ENCODE results near the gene FRRS1.
"Not testable (repeated sequence)": the region's sequence is repeated elsewhere in the genome, so short reads cannot be mapped to it uniquely, and the experiment has no call there.

The FRRS1 gene

DNA sequence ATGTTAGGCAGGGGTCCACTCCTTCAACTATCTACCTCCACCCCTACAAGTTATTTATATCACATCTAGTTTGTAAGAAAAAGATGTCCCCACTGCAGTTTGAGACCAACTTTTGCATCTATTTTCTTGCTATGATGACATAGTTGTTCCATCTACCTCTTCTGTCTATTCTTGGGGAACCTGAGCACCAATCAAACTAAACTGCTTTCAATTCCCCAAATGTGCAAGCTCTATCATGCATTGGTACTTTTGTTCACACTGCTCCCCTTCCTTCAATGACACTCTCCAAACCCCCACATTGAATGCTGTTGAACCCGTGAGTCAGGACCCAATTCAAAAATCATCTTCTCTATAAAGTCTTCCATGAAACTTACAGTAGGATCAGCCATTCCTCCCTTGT, 16.0 kb upstream of the FRRS1 start:
- Mint-ChIP-seq H3K27ac (no peak overlapping the region), H3K9me3 (no peaks in the 10 kb centered on the region), H3K4me1 (ENCODE audit: low read depth) (peaks cover 26% of the 10 kb centered on the region), H3K27me3 (peaks cover 44% of the 10 kb centered on the region), H3K36me3 (ENCODE audit: low read depth) (no peaks in the 10 kb centered on the region), H3K4me3 (no peak overlapping the region)

DNA sequence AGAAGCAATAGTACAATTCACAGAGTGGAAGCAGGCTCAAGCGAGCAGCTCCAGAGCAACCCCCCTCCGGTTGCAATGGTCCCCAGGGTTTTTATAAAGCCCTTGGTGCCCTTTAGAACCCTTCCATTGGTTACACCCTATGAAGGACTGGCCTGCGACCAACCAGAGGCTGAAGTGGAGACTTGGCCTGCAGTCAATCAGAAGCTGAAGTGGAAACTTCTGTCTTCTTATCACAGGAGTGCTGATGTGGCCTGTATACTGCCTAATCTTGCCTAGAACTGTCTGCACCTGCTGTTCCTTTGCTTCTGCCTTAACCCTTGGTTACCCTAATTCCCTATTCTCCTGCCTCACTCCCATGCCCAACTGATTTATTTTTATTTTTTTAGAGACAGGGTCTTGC, 15.4 kb upstream of the FRRS1 start:
- peaks cover 42% of the 10 kb centered on the region for H3K27me3 Mint-ChIP-seq
- no peak overlapping the region for H3K27ac Mint-ChIP-seq
- H3K4me3 Mint-ChIP-seq = no peak overlapping the region
- H3K36me3 Mint-ChIP-seq (ENCODE audit: low read depth) = no peaks in the 10 kb centered on the region
- H3K9me3 Mint-ChIP-seq = no peaks in the 10 kb centered on the region
- H3K4me1 Mint-ChIP-seq (ENCODE audit: low read depth) = peaks cover 22% of the 10 kb centered on the region

GRCh38 chr1:99777752-99778151, 11.3 kb upstream of the FRRS1 start:
- no peaks in the 10 kb centered on the region for H3K36me3 Mint-ChIP-seq (ENCODE audit: low read depth)
- no peak overlapping the region for H3K4me3 Mint-ChIP-seq
- no peaks in the 10 kb centered on the region for H3K4me1 Mint-ChIP-seq (ENCODE audit: low read depth)
- H3K27me3 Mint-ChIP-seq = peaks cover 41% of the 10 kb centered on the region
- no peak overlapping the region for H3K27ac Mint-ChIP-seq
- H3K9me3 Mint-ChIP-seq = no peaks in the 10 kb centered on the region

GRCh38 chr1:99776120-99776519, 9.7 kb upstream of the FRRS1 start:
- no peak overlapping the region for H3K4me3 Mint-ChIP-seq
- no peaks in the 10 kb centered on the region for H3K9me3 Mint-ChIP-seq
- no peaks in the 10 kb centered on the region for H3K4me1 Mint-ChIP-seq (ENCODE audit: low read depth)
- peaks cover 27% of the 10 kb centered on the region for H3K27me3 Mint-ChIP-seq
- no peaks in the 10 kb centered on the region for H3K36me3 Mint-ChIP-seq (ENCODE audit: low read depth)
- H3K27ac Mint-ChIP-seq = no peak overlapping the region

DNA sequence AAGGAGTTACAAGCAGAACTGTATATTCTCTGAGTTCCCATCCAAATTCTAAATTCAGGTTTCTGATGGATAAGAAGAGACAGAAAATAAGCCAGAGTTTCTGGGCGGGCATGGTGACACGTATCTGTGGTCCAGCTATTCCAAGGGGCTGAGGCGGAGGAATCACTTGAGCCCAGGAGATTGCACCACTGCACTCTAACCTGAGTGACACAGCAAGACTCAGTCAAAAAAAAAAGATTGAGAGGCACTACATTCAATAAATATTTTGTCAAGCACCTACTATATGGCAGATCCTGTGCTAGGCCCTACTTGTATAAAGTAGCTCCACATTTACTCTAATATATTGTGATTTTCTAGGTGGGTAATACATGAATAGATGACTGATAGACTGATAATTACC, 6.4 kb upstream of the FRRS1 start:
- H3K4me1 Mint-ChIP-seq (ENCODE audit: low read depth) = no peaks in the 10 kb centered on the region
- H3K27me3 Mint-ChIP-seq = peaks cover 7% of the 10 kb centered on the region
- H3K9me3 Mint-ChIP-seq = no peaks in the 10 kb centered on the region
- no peaks in the 10 kb centered on the region for H3K36me3 Mint-ChIP-seq (ENCODE audit: low read depth)
- H3K4me3 Mint-ChIP-seq = no peak overlapping the region
- no peak overlapping the region for H3K27ac Mint-ChIP-seq

DNA sequence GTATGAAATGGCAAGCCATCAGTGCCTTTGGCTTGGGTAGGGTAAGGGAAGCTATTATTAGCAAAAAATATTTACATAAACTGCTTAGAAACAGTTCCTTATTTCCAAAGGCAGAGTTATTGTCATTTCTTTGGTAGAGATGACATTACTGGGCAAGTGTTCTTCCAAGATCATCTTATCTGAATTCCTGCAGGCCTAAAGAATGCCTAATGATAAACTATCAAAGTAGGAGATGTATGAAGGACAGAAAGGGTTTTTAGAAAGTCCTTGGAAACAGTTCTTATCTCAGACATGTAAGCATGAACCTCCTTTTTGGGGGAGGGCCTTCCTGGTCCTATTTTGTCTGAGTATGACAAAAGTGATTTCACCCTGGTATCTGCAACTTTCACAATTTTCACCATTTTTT, 5.1 kb upstream of the FRRS1 start:
- Mint-ChIP-seq H3K36me3 (ENCODE audit: low read depth) (no peaks in the 10 kb centered on the region), H3K4me1 (ENCODE audit: low read depth) (peaks cover 3% of the 10 kb centered on the region), H3K9me3 (no peaks in the 10 kb centered on the region), H3K27me3 (peaks cover 4% of the 10 kb centered on the region), H3K4me3 (no peak overlapping the region), H3K27ac (no peak overlapping the region)

- Mint-ChIP-seq H3K36me3 (ENCODE audit: low read depth) (no peaks in the 10 kb centered on the region), H3K27me3 (no peaks in the 10 kb centered on the region), H3K27ac (no peak overlapping the region)
Measured at GRCh38 chr1:99768524-99769245, 2.2 kb upstream of the FRRS1 start.

GRCh38 chr1:99768104-99768503, 1.7 kb upstream of the FRRS1 start:
- Mint-ChIP-seq H3K4me3 (no peak overlapping the region), H3K27me3 (no peaks in the 10 kb centered on the region), H3K27ac (no peak overlapping the region), H3K9me3 (no peaks in the 10 kb centered on the region), H3K36me3 (ENCODE audit: low read depth) (no peaks in the 10 kb centered on the region), H3K4me1 (ENCODE audit: low read depth) (peaks cover 11% of the 10 kb centered on the region)

More at GRCh38 chr1:99768524-99769245, 2.2 kb upstream of the FRRS1 start:
- Mint-ChIP-seq H3K4me1 (ENCODE audit: low read depth) (peaks cover 11% of the 10 kb centered on the region), H3K9me3 (no peaks in the 10 kb centered on the region), H3K4me3 (no peak overlapping the region)

GRCh38 chr1:99764909-99765308, 1.5 kb downstream of the FRRS1 start:
- H3K4me3 Mint-ChIP-seq = peak overlapping the region; percentile 1
- H3K36me3 Mint-ChIP-seq (ENCODE audit: low read depth) = no peaks in the 10 kb centered on the region
- peaks cover 11% of the 10 kb centered on the region for H3K4me1 Mint-ChIP-seq (ENCODE audit: low read depth)
- H3K27me3 Mint-ChIP-seq = no peaks in the 10 kb centered on the region
- H3K27ac Mint-ChIP-seq = no peak overlapping the region
- H3K9me3 Mint-ChIP-seq = no peaks in the 10 kb centered on the region

GRCh38 chr1:99764439-99764838, 2.0 kb downstream of the FRRS1 start:
- Mint-ChIP-seq H3K4me1 (ENCODE audit: low read depth) (peaks cover 13% of the 10 kb centered on the region), H3K27ac (no peak overlapping the region), H3K27me3 (no peaks in the 10 kb centered on the region), H3K36me3 (ENCODE audit: low read depth) (no peaks in the 10 kb centered on the region), H3K4me3 (no peak overlapping the region), H3K9me3 (peaks cover 1% of the 10 kb centered on the region)

- Mint-ChIP-seq H3K27ac (no peak overlapping the region), H3K4me1 (ENCODE audit: low read depth) (peaks cover 18% of the 10 kb centered on the region), H3K4me3 (no peak overlapping the region), H3K9me3 (peaks cover 6% of the 10 kb centered on the region), H3K27me3 (no peaks in the 10 kb centered on the region), H3K36me3 (ENCODE audit: low read depth) (no peaks in the 10 kb centered on the region)
Measured at GRCh38 chr1:99763956-99764355, 2.5 kb downstream of the FRRS1 start.

DNA sequence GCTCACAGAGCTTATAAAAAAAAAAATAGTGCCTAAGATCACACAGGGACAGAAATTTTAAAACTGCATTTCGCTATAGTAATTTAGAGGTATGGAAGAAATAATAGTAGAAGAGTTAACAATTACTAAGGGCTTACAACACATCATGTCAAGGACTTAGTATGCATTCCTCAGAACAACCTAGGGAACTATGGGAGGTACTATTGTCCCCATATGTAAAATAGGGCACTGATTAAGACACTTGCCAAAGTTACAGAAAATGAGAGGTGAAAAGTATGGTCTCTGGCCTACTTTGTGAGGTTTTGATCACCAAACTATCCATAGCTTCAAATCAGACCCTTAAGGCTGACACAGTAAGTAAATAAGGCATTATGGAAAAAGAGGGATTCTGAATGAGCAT, 4.7 kb downstream of the FRRS1 start:
- Mint-ChIP-seq H3K4me3 (no peak overlapping the region), H3K27me3 (no peaks in the 10 kb centered on the region), H3K27ac (no peak overlapping the region), H3K4me1 (ENCODE audit: low read depth) (peaks cover 31% of the 10 kb centered on the region), H3K9me3 (peaks cover 7% of the 10 kb centered on the region), H3K36me3 (ENCODE audit: low read depth) (no peaks in the 10 kb centered on the region)

DNA sequence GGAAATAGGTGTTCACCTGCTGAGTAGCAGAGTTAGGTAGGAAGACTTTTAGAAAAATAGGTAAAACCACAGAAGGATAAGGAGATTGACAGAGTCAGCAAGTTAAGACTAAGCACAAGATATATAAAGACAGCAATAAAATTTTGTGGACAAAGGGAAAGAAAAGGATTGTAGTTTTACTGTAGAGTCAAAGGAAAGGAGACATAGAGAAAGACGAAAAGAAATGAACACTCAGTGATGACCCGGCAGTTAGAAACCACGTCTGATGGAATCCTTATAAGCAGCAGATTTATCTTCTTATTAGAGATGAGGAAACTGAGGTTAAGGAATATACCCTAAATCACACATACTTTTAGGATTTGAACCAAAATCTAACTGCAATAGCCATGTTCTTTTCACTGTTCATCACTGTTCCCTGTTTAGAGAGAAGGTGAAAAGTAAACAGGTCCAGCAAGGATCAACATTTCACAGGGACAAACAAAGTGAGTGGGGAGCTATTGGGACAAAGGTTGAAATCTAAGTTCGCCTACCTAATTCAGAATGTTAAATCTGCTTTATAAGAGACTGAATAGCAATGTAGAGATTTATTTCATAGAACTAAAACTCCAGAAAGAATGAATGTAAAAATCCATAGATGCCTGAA, 6.8 kb downstream of the FRRS1 start:
- H3K27me3 Mint-ChIP-seq = no peaks in the 10 kb centered on the region
- no peaks in the 10 kb centered on the region for H3K36me3 Mint-ChIP-seq (ENCODE audit: low read depth)
- H3K4me1 Mint-ChIP-seq (ENCODE audit: low read depth) = peaks cover 20% of the 10 kb centered on the region
- no peak overlapping the region for H3K27ac Mint-ChIP-seq
- H3K4me3 Mint-ChIP-seq = no peak overlapping the region
- H3K9me3 Mint-ChIP-seq = peaks cover 7% of the 10 kb centered on the region

DNA sequence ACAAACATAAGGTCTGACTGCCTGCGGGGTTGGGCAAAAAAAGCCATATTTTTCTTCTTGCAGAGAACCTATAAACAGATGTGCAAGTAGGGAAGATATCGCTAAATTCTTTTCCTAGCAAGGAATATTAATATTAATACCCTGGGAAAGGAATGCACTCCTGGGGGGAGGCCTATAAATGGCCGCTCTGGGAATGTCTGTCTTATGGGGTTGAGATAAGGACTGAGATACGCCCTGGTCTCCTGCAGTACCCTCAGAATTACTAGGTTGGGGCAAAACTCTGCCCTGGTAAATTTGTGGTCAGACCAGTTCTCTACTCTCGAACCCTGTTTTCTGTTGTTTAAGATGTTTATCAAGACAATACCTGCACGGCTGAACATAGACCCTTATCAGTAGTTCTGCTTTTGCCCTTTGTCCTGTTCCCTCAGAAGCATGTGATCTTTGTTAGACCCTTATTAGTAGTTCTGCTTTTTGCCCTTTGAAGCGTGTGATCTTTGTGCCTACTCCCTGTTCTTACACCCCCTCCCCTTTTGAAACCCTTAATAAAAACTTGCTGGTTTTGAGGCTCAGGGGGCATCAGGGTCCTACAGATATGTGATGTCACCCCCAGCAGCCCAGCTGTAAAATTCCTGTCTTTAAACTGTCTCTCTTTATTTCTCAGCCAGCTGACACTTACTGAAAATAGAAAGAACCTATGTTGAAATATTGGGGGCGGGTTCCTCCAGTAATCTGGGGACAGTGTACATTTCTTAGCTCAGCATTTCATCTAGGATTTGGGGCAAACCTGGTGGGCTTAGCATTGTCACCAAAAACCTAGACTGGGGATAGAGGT, 7.5 kb downstream of the FRRS1 start:
- peaks cover 20% of the 10 kb centered on the region for H3K4me1 Mint-ChIP-seq (ENCODE audit: low read depth)
- not testable (repeated sequence) for H3K9me3 Mint-ChIP-seq; H3K36me3 Mint-ChIP-seq (ENCODE audit: low read depth); H3K27me3 Mint-ChIP-seq; H3K4me3 Mint-ChIP-seq
- peak overlapping the region; percentile 36 for H3K27ac Mint-ChIP-seq

DNA sequence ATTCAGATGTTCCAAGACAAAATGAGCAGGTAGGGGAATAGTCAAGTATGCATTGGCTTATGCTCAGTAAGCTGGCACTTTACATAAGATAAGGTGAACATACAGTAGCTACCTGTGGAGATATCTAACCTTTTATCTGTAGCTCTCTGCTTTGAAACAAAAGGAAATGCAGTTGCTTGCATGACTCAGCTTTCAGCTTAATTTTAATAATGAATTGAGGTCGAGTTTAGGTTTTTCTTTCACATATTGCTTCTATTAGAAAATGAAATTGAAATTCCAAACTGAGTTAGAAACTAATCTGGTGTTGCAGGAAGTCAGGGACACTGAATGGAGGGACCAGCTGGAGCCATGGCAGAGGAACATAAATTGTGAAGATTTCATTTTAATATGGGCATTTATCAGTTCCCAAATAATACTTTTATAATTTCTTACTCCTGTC, 8.3 kb downstream of the FRRS1 start:
- Mint-ChIP-seq H3K36me3 (ENCODE audit: low read depth) (no peaks in the 10 kb centered on the region), H3K4me1 (ENCODE audit: low read depth) (peaks cover 20% of the 10 kb centered on the region), H3K9me3 (peaks cover 7% of the 10 kb centered on the region), H3K27me3 (no peaks in the 10 kb centered on the region), H3K4me3 (peak overlapping the region; percentile 8), H3K27ac (no peak overlapping the region)

Data from stimulated activated naive CD8-positive, alpha-beta T cell treated with anti-CD3 and anti-CD28 coated beads, Interleukin-15, Interleukin-2, amounts not matched to agents 100 ng/mL and 50 ng/mL, for 24 hours (primary cell).